Caco-2 (cell line): ENCODE results near the gene CDK19. TPM values are rescaled to one million over a fixed set of nuclear protein-coding genes. Genes with fewer than 3 reads are reported as not detected.

Experiments used
- BruUV-seq: library from RNA; stranded (reverse); fragments of 400-500 nt; replicated peaks from 2 replicates; lab custom pipeline; 2021; lab: Mats Ljungman, UMichigan
- CTCF ChIA-PET: fragments of 300-600 bp; sonication (Branson Sonifier 250); formaldehyde crosslinking; loops from one replicate; lab custom pipeline; 2022; ENCODE audit warnings: antibody characterized with exemption; lab: Charles Lee
- POLR2A ChIA-PET: fragments of 300-600 bp; sonication (Branson Sonifier 250); formaldehyde crosslinking; loops from one replicate; lab custom pipeline; 2022; ENCODE audit warnings: antibody characterized with exemption; lab: Charles Lee
- DNase-seq, 2 experiments: peaks; one replicate each; pipeline versions ENCODE4 v3.0.0 to v3.0.0-alpha.2; 2020 to 2022
- H3K27me3 ChIP-seq: replicated peaks from 2 replicates; pipeline ENCODE4 v1.6.0; 2011; ENCODE audit warnings: low read length; ENCODE audit not compliant: control insufficient read depth, insufficient read depth
- H3K36me3 ChIP-seq: 2 replicates; pipeline ENCODE4 v1.5.1; 2011; ENCODE audit warnings: low read length; ENCODE audit not compliant: control insufficient read depth, insufficient read depth
- H3K4me1 ChIP-seq: fragments of 250-450 bp; sonication (Bioruptor Pico); 2 replicates; pipeline ENCODE4 v1.5.1; 2020; ENCODE audit warnings: mild to moderate bottlenecking
- H3K4me3 ChIP-seq: 2 replicates; pipeline ENCODE4 v1.5.1; 2011; ENCODE audit warnings: low read depth, mild to moderate bottlenecking, control low read depth, low read length
- H3K9me3 ChIP-seq: fragments of 250-450 bp; sonication (Bioruptor Pico); 2 replicates; pipeline ENCODE4 v1.5.1; 2020; ENCODE audit warnings: mild to moderate bottlenecking, moderate library complexity
- H3K27ac Mint-ChIP-seq: one replicate; pipeline ENCODE4 v1.8.0; 2022; ENCODE audit warnings: mixed read lengths; ENCODE audit not compliant: unreplicated experiment
- H3K27me3 Mint-ChIP-seq: one replicate; pipeline ENCODE4 v1.8.0; 2022; ENCODE audit warnings: mixed read lengths; ENCODE audit not compliant: insufficient read depth, unreplicated experiment
- H3K36me3 Mint-ChIP-seq: one replicate; pipeline ENCODE4 v1.8.0; 2022; ENCODE audit warnings: mild to moderate bottlenecking, mixed read lengths; ENCODE audit not compliant: insufficient read depth, unreplicated experiment
- H3K4me1 Mint-ChIP-seq: one replicate; pipeline ENCODE4 v1.8.0; 2022; ENCODE audit warnings: low read depth, mixed read lengths; ENCODE audit not compliant: unreplicated experiment
- H3K4me3 Mint-ChIP-seq: one replicate; pipeline ENCODE4 v1.8.0; 2022; ENCODE audit warnings: mild to moderate bottlenecking, moderate library complexity, mixed read lengths; ENCODE audit not compliant: unreplicated experiment
- H3K9me3 Mint-ChIP-seq: one replicate; pipeline ENCODE4 v1.8.0; 2022; ENCODE audit warnings: mixed read lengths; ENCODE audit not compliant: unreplicated experiment
- intact Hi-C: fragments of 100-400 bp; cut with micrococcal nuclease; formaldehyde crosslinking; loops from one replicate; pipeline ENCODE4 v1.10.0; 2022; ENCODE audit not compliant: unreplicated experiment
- total RNA-seq: library from RNA; stranded (reverse); gene quantifications from 2 replicates; pipeline ENCODE4 v1.2.3, GENCODE V29; 2022
- TF ChIP-seq, protein P1 (sequence below), 2 experiments: fragments of 200-600 bp in 1 of 2; IDR thresholded peaks; 1 replicate in 1 of 2; 2 replicates in 1 of 2; pipeline versions ENCODE4 v1.5.1 to v1.8.0; 2011 to 2022; ENCODE audit warnings: antibody characterized with exemption in 1 of 2, control low read depth in 1 of 2, inconsistent platforms in 1 of 2, low read depth in 1 of 2, low read length in 1 of 2, mild to moderate bottlenecking in 1 of 2, moderate library complexity in 1 of 2; ENCODE audit not compliant: insufficient read depth in 1 of 2, severe bottlenecking in 1 of 2, unreplicated experiment in 1 of 2

The CDK19 gene
- total RNA-seq, 1 experiment from 2014 or later: 24.6 TPM

DNA sequence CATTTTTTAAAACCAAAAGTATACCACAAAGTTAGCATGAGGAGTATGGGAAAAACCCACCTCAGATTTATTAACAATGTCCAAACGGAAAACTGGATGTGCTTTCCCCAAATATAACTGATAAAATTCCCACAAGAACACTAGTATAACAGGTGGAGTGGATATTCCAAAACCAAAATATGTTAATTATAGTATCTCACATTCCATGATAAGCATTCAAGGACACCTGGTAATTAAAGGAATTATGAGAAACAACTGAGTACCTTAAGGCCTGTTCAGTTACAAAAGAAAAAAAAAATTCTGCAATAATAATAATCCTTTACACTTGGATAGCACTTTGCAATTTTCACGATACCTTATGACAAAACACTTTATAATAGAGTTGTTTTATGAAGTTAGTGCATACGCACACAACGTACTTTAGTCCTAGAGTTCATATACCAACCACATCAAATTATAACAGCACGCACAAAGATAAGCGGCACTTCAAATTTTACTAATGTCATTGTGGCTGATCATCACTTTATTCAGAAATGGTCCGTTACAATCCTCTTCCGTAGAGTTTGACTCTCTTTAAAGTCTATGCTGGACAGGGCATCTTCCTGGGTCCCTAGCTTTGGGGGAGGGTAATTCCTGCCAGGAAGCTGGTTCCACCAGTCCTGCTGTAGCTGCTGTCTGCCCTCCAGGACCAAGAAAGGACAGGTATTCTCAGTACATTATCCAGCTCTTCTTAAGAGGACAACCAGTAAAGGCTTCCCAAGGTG lies 1.7 kb downstream of the CDK19 start:
- peak in 1 of 2 experiments; percentile 16 for DNase-seq
- ChIA-PET POLR2A (interaction anchor here (4.9 kb wide), 1 partner anchor 62 kb away, joined by 200 read pairs; the partner anchor contains the start of gene AMD1), CTCF (interaction anchor here (0.5 kb wide), 1 partner anchor 81 kb away, joined by 4 read pairs; no protein-coding TSS in a partner anchor)

DNA sequence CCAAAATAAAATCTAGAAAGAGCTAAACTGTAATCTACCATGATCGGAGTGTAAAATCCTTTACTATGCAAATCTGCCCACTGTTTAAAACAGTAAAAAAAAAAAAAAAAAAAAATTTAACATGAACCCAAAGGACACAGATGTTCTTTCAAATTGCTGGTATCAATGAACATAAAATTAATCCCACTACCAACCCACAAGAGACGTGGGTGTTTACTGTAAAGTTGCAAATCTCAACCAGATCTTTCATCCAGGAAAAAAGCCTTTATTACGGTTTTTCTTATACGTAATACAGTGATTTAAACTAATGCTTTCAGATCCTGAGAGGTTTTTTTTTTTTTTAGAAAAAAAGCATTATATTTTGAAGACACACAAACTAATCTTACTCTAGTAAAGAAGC lies 2.5 kb downstream of the CDK19 start:
- ChIA-PET POLR2A (interaction anchor here (0.7 to 4.9 kb wide), 2 partner anchors 53 to 62 kb away, joined by 3 to 200 read pairs; partner anchors contain the start of gene AMD1), CTCF (no interaction called here)
- Histone ChIP-seq H3K4me1 (0 out of 2 replicates have a peak, but pooled peaks cover 7% of the 10 kb centered on the region), H3K9me3 (no peaks in the 10 kb centered on the region), H3K4me3 (no peak overlapping the region), H3K36me3 (no peaks in the 10 kb centered on the region), H3K27me3 (no peaks in the 10 kb centered on the region)
- DNase-seq: no peak
- TF ChIP-seq, protein P1, sequence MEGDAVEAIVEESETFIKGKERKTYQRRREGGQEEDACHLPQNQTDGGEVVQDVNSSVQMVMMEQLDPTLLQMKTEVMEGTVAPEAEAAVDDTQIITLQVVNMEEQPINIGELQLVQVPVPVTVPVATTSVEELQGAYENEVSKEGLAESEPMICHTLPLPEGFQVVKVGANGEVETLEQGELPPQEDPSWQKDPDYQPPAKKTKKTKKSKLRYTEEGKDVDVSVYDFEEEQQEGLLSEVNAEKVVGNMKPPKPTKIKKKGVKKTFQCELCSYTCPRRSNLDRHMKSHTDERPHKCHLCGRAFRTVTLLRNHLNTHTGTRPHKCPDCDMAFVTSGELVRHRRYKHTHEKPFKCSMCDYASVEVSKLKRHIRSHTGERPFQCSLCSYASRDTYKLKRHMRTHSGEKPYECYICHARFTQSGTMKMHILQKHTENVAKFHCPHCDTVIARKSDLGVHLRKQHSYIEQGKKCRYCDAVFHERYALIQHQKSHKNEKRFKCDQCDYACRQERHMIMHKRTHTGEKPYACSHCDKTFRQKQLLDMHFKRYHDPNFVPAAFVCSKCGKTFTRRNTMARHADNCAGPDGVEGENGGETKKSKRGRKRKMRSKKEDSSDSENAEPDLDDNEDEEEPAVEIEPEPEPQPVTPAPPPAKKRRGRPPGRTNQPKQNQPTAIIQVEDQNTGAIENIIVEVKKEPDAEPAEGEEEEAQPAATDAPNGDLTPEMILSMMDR (IDR thresholded peaks at IDR 0.05; ENCODE audit: insufficient read depth in 1 of 2, low read depth in 1 of 2, low read length in 1 of 2, severe bottlenecking in 1 of 2, unreplicated experiment in 1 of 2): no peak
- Mint-ChIP-seq H3K9me3 (peaks cover 10% of the 10 kb centered on the region), H3K4me3 (no peak overlapping the region), H3K4me1 (peaks cover 9% of the 10 kb centered on the region), H3K36me3 (peaks cover 15% of the 10 kb centered on the region), H3K27me3 (no peaks in the 10 kb centered on the region), H3K27ac (no peak overlapping the region)
- no TSS peak for BruUV-seq
- intact Hi-C loops: no loop called here

More for the DNA sequence above, 1.7 kb downstream of the CDK19 start:
- Histone ChIP-seq H3K4me3 (peak overlapping the region; percentile 99), H3K9me3 (no peaks in the 10 kb centered on the region), H3K36me3 (no peaks in the 10 kb centered on the region), H3K4me1 (0 out of 2 replicates have a peak, but pooled peaks cover 7% of the 10 kb centered on the region), H3K27me3 (no peaks in the 10 kb centered on the region)
- Mint-ChIP-seq H3K27me3 (no peaks in the 10 kb centered on the region), H3K27ac (peak overlapping the region; percentile 100), H3K4me1 (peaks cover 9% of the 10 kb centered on the region), H3K9me3 (peaks cover 10% of the 10 kb centered on the region), H3K4me3 (peak overlapping the region; percentile 100), H3K36me3 (peaks cover 15% of the 10 kb centered on the region)
- intact Hi-C loops: loop anchor here (2.0 kb wide), 1 partner anchor 59 kb away; no protein-coding TSS in a partner anchor
- TF ChIP-seq, protein P1 (IDR thresholded peaks at IDR 0.05; ENCODE audit: insufficient read depth in 1 of 2, low read depth in 1 of 2, low read length in 1 of 2, severe bottlenecking in 1 of 2, unreplicated experiment in 1 of 2): no peak
- BruUV-seq: TSS peak; percentile 25

DNA sequence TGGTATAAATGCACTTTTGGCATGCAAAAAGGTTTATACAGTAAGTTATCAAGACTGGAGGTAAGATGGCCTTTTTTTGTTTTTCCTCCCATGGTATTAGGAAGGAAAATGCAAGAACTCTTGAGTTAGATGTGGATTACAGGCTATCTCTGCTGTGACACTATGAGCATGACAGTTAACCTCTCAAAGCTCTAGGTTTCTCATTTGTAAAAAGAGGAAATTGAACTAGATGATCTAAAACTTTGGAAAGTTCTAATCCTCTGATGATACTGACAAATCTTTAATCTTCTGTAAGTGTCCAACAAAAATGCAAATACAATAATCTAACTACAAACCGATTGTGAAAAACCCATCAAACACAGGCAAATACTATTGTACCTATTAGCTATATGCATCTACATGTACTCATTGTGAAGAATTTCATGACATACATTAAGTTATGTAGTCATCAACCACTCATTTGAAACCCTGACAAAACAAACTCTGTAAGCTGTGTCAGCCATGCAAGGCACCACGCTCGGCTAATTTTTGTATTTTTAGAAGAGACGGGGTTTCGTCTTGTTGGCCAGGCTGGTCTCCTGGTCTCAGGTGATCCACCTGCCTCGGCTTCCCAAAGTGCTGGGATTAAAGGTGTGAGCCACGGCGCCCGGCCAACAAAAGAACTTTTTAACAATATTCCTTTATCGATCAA lies 4.2 kb downstream of the CDK19 start:
- no peaks in the 10 kb centered on the region for H3K27me3 ChIP-seq
- Mint-ChIP-seq H3K27me3 (no peaks in the 10 kb centered on the region), H3K27ac (no peak overlapping the region), H3K36me3 (peaks cover 14% of the 10 kb centered on the region), H3K4me1 (no peaks in the 10 kb centered on the region), H3K4me3 (no peak overlapping the region), H3K9me3 (peaks cover 10% of the 10 kb centered on the region)
- CTCF ChIA-PET: no interaction called here
- TF ChIP-seq, protein P1 (IDR thresholded peaks at IDR 0.05; ENCODE audit: insufficient read depth in 1 of 2, low read depth in 1 of 2, low read length in 1 of 2, severe bottlenecking in 1 of 2, unreplicated experiment in 1 of 2): no peak
- BruUV-seq: no TSS peak
- no peak overlapping the region for H3K4me3 ChIP-seq
- no peaks in the 10 kb centered on the region for H3K9me3 ChIP-seq
- intact Hi-C loops: no loop called here
- no peak for DNase-seq
- H3K4me1 ChIP-seq: 0 out of 2 replicates have a peak, but pooled peaks cover 4% of the 10 kb centered on the region
- POLR2A ChIA-PET: no interaction called here
- H3K36me3 ChIP-seq: no peaks in the 10 kb centered on the region
